Esophagus muscularis mucosa (tissue), 3 donors: ENCODE results near the gene ADGRB3.

Source experiments
- CTCF ChIP-seq, 3 experiments: fragments of 200-600 bp in 2 of 3; fragments of 450-650 bp in 1 of 3; sonication (generic) in 2 of 3; IDR thresholded peaks; one replicate each; pipeline ENCODE4 v1.5.1; 2017 to 2019; ENCODE audit warnings: antibody characterized with exemption in 3 of 3, mild to moderate bottlenecking in 2 of 3, moderate library complexity in 1 of 3
- POLR2A ChIP-seq: fragments of 450-650 bp; IDR thresholded peaks from one replicate; pipeline ENCODE4 v1.6.1; 2017; ENCODE audit warnings: antibody characterized with exemption, moderate library complexity, mild to moderate bottlenecking, low read depth
- POLR2AphosphoS5 ChIP-seq, 2 donors: sonication (generic); formaldehyde crosslinking; IDR thresholded peaks; one replicate each; pipeline ENCODE4 v1.6.1; 2017; ENCODE audit warnings: antibody characterized with exemption in 2 of 2

- TF ChIP-seq POLR2A (no peak), CTCF (IDR thresholded peaks at IDR 0.05) (no peak), POLR2AphosphoS5 (IDR thresholded peaks at IDR 0.05) (no peak)
Measured at GRCh38 chr6:69378326-69378725, 743.2 kb downstream of the ADGRB3 start.
